Measurements from ENCODE around the gene LRIG1.

DNA sequence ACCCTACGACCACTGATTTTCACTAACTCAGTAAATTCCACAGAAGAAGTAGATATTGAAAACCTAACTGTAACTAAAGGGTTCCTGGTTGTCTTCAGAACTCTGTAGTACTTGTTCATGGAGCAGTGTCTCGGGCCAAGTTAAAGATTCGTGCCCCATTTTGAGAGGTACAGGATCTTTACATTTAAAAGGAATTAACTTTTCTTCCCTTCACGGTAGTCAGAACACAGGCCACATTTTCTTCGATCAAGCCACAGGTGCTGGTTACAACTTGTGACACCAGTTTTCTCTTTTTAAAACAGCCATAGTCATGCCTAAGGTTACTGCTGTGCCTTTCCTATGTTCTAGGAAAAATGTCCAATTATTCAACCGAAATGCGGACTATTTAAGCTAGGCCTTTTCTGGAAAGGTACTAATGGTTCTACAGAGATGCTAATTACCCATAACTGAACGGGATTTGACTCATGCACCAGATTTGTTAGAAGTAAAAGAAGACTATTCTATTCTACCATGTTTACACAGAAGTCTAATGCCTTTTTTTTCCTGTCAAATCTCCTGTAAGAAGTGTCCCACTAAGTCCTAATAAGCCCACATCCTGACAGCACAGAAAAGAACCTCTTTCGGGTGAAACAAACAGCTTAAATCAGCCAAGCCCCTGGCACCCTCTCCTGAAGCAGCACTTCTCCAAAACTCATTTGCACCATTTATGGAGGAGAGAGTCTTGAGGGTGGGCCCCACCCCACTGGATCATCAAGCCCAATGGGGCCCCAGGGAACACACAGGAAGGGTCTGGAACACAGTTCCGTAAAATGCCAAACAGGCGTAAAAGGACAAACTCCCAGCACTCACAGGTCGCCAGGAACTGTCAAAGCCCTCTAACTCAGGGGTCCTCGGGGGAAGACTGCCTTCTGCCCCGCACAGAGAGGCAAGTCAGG is 1.9 kb downstream of the LRIG1 start:
- TF ChIP-seq, protein P1, sequence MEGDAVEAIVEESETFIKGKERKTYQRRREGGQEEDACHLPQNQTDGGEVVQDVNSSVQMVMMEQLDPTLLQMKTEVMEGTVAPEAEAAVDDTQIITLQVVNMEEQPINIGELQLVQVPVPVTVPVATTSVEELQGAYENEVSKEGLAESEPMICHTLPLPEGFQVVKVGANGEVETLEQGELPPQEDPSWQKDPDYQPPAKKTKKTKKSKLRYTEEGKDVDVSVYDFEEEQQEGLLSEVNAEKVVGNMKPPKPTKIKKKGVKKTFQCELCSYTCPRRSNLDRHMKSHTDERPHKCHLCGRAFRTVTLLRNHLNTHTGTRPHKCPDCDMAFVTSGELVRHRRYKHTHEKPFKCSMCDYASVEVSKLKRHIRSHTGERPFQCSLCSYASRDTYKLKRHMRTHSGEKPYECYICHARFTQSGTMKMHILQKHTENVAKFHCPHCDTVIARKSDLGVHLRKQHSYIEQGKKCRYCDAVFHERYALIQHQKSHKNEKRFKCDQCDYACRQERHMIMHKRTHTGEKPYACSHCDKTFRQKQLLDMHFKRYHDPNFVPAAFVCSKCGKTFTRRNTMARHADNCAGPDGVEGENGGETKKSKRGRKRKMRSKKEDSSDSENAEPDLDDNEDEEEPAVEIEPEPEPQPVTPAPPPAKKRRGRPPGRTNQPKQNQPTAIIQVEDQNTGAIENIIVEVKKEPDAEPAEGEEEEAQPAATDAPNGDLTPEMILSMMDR (conservative IDR thresholded peaks at IDR 0.05 in 1 of 2, IDR thresholded peaks at IDR 0.05 in 1 of 2; ENCODE audit: low read depth in 1 of 2, low read length in 2 of 2): no peak
- no peak for TF ChIP-seq EZH2 (IDR thresholded peaks at IDR 0.05; ENCODE audit: low read length, missing control alignments)
